CD4-positive, alpha-beta T cell treated with Interleukin-12 subunit alpha and Interleukin-12 subunit beta, for 1 hour (primary cell): Measurements from ENCODE around the gene TENM3.

Source experiments
- DNase-seq: peaks from one replicate; pipeline ENCODE4 v3.0.0-alpha.2; 2020

Gene TENM3

GRCh38 chr4:182700362-182701160 lies 457.4 kb downstream of the TENM3 start:
- DNase-seq: no peak

GRCh38 chr4:182704077-182704476 lies 460.9 kb downstream of the TENM3 start:
- DNase-seq: no peak

DNA sequence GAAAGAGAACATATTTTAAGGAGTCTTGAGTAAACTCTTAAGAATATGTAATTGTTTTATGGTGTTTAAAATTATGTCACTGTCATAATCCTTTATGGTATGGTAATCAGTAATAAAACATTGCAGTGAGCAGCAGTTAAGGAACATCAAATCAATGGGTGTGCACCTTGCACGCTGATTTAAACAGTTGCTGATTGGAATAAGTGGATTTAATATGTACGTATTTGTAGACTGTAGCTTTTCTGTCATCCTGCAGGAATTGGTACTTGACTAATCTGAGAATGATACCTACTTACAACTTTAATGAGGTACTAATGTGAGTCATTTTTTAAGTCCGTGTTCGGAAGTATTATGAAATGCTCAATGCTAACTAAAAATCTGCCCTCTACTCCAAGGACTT lies 461.7 kb downstream of the TENM3 start:
- no peak for DNase-seq

DNA sequence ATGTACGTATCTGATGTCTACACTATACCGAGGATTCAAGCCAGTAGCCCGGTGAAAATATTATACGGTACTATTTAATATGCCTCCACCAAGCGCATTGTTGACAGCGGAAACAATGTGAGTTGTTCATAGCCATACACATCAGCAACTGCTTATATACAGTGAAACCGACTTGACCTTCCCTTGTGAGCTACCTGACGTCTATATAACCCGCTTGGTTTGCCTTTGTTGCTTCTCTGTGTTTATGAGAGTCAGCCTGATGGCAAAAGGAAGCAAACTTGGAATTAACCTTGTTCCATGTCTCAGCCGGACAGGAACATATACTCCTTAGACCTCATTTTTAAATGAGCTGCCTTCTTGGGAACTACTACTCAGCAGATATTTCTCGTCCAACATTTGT lies 462.2 kb downstream of the TENM3 start:
- DNase-seq: no peak

DNA sequence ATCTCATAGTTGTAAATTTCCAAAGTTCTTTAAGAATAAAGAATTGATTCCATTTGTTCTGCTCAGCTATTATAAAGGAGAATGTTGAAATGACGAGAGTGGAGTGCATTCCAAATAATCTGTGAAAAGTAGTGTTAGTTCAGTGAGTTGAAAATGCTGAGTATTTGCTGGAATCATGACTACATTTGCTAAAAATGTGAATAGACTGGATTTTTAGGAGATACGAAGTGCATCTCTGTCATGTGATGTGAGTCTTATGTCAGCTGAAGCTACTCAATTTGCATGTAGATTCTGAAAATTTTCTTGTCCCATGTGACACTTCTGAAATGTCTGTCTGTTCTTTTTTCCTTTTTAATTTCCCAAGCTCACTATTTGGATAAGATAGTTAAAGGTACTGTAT lies 468.0 kb downstream of the TENM3 start:
- no peak for DNase-seq

DNA sequence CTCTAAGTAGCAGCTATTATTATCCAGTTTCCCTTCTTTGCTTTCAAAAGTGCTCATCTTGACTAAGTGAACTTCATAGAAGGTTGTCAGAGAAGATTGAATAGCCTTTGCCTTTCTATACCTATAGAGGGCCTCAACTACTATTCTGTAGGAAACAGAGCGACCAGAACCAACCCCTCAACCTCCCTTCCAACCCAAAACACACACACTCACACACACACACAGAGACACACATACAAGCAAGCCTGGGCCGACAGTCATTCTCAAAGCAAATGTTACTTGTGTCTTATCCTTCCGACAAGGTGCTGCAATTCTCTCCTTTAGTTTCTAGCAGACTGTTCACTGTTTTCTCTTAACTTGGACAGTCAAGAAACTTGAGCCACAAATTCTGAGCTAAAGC lies 472.3 kb downstream of the TENM3 start:
- DNase-seq: no peak

DNA sequence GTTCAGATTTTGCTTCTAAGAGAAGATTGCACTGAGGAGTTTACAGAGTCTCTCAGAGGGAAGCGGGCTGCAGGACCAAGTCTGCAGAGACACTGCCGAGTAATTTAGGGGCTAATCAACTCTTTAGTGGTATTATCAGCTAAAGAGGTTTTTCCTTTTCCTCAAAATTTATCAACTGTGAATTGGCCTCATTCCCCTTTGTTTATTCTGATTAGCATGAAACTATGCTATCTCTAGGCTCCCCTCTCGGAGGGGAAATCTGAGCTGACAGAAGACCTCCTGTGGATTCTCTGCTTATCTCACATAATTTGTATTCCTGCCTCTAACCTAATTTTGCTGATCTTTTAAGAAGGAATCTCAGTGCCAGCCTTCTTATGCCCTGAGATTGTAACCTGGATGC lies 473.0 kb downstream of the TENM3 start:
- DNase-seq: no peak

DNA sequence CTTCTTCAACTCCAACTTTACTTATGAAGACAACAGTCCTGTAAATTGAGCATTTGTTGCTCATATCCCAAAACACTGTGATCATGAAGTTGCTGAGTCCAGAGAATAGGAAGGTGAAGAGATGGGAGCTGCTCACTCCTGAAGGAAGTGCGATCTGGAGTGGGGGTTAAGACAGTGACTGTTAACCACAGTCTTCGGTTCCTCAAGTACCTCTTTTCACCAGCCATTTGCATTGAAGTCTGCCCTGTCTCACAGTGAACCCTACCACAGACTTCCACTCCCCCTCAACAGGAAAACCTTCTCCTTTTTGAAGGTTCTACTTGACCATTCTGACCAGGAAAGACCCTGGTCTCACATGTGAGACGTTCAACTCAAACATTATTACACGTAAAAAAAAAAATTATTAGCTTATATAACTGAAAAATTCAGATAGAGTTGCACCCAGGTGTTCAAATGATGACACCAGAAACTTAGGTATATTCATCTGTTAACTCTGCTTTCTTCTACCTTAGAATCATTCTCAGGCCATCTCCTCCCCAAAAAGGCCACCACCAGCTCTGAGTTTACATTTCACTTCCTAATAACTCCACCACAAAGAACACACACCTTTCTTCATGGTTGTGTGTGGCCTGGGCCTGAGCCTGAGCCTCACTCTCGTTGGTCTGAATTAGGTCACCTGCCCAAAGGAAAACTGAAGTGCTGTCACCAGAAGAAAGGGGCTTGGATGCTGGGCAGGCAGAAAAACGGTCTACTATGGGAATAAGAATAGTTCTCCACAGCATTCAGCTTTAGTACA lies 474.8 kb downstream of the TENM3 start:
- no peak for DNase-seq

DNA sequence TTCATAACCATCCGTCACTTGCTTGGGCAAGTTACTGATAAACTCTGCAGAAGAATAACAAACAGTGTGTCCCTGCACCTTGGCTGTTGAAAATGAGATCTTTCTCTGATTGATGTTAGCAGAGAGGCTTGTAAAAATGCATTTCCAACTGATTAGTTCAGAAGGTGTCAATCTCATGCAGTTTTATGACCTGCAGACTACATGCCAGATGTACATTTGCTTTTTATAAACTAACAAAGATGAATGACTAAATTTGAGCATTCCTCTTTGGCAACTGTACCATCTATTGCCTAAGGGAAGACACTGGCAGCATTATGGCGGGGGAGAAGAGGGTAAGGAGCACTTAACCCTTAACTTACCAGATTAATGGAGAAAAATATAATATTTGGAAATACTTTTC lies 481.2 kb downstream of the TENM3 start:
- DNase-seq: no peak

DNA sequence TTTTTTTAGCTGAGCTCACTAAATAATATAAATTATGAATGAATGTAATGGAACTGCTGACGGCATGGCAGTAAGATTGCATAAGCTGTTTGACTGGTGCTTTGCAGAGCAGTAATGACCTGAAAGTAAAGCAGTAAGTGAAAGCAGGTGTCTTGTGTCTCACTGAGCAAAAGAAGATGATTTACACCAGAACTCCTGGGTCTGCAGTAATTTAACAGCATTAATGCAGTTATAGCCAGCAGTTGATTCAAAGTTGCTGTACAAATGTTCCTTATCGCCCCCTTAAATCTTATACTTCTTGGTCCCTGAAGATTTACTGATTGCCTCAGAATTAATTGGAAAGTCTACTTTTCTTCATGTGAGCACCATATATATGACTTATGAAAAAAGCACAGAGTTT lies 486.3 kb downstream of the TENM3 start:
- DNase-seq: no peak

- no peak for DNase-seq
Observed at GRCh38 chr4:182730791-182731190, 487.6 kb downstream of the TENM3 start.

DNA sequence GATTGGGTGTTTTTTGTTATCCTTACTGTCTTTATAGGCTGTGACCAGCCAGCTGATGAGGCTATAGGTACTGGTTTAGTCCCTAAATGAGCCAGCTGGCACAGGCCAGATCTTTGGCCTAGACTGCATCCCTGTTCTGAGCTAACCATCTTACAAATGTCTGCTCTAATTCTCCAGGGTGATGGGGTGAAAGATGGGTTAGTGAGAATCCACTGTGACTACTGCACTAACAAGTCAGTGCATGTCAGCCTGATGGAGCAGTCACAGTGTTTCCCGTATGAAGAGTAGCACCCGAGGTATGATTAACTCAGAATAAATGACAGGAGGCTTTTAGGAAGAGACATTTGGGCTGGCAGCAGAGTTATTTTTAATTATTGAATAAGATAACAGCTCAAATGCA lies 493.0 kb downstream of the TENM3 start:
- DNase-seq: no peak

DNA sequence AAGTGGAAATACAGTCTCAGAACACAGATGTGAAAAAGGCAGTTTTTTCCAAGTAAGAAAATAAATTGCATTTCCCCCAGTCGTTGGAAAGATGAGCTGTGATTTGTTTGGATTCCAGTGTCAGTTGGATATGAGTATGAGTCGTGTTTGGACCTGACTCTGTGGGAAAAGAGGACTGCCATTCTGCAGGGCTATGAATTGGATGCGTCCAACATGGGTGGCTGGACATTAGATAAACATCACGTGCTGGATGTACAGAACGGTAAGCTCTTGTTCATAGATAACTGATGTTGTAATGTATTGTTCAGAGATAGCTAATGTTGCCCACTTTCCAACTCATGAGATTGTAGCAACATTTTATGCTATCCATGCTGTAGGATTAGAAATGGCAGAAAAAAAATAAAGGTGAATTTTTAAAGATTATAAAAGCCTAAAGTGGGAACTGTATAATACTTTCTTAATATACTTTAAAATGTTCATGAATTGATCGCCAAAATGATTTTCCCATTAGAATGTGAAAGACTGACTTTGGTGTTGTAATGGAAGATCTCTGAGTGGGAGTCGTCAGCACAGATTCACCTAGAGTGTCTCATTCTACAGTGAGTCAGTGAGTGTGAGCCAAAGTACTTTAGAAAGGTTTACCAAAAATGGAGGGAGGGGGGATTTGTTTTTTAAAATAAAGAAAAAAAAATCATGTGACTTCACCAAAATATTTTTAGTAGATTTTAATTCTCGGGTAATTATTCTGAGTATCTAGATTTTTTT lies 495.3 kb downstream of the TENM3 start:
- DNase-seq: no peak

DNA sequence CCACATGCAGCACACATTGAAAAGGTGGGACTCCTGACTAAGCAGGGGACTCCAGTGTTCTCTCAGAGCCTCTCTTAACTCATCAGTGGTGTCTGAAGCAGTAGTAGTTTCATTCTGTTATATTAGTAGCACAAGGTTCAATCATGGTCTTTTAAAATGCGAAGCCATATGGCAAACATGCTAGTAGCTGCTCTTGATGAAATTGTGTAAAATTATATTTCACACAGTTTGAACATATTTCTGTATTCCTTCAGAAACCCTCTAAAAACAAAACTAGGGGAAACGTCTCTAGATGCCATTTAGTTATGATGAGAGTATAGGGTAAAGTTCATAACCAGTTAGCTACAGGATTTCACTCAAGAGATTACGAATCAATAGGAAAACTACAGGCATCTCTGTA lies 497.1 kb downstream of the TENM3 start:
- no peak for DNase-seq

DNA sequence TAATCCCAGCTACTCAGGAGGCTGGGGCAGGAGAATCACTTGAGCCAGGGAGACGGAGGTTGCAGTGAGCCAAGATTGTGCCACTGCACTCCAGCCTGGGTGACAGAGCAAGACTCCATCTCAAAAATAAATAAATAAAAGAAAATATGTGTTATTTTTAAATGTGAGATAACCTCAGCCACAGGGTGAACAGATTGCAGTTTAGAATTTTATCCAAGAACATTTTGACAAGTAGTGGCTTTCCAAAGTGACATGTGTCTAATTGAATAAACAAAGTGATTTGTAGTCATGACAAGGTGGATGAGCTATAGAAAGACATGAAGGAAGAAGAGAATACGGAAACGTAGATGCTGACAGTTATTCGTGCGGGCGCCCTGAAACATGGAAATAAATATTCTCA lies 497.9 kb downstream of the TENM3 start:
- no peak for DNase-seq

- DNase-seq: no peak
Observed at GRCh38 chr4:182741914-182742313, 498.7 kb downstream of the TENM3 start.

GRCh38 chr4:182743815-182744214 lies 500.6 kb downstream of the TENM3 start:
- no peak for DNase-seq

GRCh38 chr4:182745237-182745636 lies 502.0 kb downstream of the TENM3 start:
- no peak for DNase-seq

- no peak for DNase-seq
Observed at GRCh38 chr4:182746876-182747275, 503.7 kb downstream of the TENM3 start.

DNA sequence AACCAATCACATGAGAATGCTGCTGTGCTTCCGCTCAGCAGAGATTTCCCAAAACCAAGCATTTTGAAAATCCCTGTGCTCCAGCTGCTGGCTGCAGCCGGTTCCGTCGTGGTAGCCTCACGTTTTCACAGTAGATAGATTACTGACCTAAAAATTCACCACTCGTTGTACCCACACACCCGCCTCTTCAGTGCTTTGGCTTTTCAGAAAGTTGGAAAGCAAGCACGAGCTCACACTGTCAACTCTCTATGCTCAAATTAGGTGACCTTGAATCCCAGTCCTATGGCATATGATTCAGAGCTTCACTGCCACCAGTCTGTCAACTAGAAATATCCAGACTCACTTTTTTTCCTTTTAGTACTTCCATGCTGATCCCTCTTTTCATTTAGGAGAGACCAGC lies 505.1 kb downstream of the TENM3 start:
- DNase-seq: no peak

DNA sequence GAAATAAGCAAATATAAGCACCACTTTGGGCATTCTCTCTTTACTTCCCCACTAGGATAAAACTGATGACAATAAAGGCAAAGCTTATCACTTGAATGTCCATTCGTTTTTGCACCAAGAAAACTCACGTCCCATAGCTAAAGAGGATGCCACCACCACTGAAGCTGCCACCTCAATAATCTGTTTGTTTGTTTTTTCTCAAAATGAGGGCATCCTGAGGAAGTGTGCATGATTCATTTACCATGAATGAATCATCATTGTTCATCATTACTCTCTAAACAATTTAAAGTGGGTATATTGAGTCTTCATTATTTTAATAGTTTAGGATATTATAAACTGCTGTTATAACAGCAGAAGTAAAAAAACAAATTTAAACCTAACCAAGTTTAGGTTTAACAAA lies 505.7 kb downstream of the TENM3 start:
- no peak for DNase-seq

- no peak for DNase-seq
Observed at GRCh38 chr4:182749667-182750167, 506.5 kb downstream of the TENM3 start.

DNA sequence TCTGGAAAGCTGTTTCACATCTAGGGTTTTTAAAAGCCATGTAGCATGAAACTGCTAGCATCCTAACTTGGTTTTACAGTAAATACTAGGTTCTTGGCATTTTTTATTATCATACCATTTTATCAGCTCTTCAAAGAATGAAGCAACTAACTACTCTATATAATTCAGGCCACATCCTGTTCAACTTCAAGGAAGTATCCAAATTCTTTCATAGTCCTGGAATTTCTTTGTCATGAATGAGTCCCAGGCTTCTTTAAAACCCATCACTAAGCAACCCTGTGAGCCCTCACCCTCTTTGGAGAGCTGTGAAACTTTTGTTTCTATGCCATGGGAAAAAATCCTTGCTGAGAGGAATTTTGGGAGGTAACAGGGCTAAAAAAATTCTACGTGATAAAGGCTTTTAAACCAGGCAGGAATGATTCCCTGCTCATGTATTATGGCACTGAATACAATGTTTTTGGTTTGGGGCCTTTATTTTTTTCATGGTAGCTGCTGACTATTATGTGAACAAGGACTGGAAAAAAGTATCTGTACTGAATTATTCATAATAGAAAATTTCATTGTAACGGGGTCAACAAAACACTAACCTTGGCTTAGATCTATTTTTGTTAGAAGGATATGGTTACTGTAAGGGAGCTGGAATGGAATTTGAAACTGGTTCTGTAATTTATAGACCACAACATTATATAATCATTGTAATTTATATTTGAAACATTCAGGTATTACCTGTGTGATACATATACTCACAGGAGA lies 509.1 kb downstream of the TENM3 start:
- DNase-seq: no peak
